GM18499 (cell line): ENCODE measurements around the gene GNAZ.
"Not testable (repeated sequence)": the region's sequence is repeated elsewhere in the genome, so short reads cannot be mapped to it uniquely, and the experiment has no call there.

Experiments
- ATAC-seq: cut with Tn5 transposase; IDR thresholded peaks from one replicate; pipeline ENCODE4 v1.9.1; 2021; ENCODE audit warnings: moderate number of reproducible peaks; ENCODE audit not compliant: insufficient read depth, unreplicated experiment

The GNAZ gene

DNA sequence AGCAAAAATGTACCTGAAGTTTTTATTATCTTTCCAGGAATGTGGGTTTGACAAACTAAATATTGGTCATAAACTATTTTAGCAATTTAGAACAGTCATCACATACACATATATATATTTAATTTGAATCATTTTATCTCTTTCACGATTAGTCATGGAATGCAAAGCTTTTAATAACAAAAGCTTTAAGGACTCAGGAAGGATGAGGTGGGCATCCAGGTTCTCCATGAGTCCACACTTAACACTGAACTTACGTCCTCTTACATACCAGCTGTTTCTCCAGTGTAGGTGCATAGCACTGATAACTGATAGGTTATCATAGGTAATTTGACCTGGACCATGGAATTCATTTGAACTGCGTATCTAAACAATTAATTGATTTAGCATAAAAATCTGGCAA, 28.1 kb upstream of the GNAZ start:
- ATAC-seq: no peak

DNA sequence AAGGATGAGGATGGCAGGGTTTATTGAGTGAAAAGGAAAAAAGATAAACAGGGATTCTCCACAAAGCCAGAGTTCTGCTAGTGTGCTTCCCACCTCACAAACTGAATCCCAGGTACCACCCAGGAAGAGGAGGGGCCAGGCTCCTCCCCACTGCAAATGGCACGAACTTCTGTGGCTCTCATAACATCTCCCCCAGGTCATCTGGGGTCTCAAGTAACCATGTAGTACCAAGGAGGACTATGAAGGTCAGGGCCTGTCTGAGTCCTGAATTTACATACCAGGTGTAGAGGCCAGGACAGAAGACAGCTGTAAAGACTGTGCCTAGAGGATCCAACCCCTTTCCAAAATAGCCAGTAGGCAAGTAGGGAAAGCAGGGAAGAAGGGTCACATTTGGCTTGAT, 25.7 kb upstream of the GNAZ start:
- ATAC-seq: no peak

DNA sequence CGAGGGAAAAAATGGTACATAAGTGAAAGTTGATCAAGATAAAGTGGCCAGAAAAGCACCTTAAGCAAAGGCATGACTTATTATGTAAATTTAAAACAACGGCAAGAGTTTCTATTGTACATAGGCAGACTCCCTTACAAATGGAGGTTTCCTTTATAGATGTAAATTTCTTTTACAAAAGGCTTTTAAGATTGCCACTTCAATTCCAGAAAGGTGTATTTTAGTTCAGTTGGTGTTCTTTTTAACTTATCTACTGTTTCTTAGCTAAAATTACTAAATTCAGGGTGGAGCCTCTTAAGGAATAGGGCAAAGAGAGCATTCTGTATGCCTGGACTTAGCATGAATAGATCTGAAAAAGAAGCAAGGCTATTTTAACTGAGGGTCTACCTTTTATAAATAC, 24.9 kb upstream of the GNAZ start:
- no peak for ATAC-seq

DNA sequence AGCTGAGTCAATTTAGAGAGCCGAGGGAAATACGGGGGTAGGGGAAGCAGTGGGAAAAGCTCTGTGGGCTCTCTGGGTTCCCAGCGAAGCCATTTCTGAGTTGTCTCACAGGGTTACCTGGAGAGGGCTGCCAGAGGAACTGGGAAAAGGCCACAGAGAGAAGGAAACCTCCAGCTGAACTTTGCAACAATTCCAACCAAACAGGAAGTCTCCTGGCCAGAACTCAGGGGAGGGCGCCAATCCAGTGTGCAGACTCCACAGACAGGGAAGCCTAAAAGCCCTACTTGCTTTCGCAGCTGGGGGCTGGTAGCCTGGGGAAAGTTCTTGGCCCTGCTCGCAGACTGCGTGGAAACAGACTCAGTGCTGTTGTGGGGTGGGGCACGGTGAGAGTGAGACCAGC, 23.1 kb upstream of the GNAZ start:
- no peak for ATAC-seq

DNA sequence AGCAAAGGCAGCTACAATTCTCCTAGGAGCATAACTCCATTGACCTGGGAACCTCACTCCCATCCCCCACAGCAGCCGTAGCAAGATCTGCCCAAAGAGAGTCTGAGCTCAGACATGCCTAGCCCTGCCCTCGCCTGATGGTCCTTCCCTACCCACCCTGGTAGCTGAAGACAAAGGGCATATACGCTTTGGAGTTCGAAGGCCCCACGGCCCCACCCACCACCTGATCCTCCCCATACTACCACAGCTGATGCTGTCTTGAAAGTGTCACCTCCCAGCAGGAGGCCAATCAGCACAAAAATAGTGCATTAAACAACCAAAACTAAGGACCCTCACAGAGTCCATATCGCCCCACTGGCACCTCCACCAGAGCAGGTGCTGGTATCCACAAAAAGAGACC, 22.6 kb upstream of the GNAZ start:
- no peak for ATAC-seq

DNA sequence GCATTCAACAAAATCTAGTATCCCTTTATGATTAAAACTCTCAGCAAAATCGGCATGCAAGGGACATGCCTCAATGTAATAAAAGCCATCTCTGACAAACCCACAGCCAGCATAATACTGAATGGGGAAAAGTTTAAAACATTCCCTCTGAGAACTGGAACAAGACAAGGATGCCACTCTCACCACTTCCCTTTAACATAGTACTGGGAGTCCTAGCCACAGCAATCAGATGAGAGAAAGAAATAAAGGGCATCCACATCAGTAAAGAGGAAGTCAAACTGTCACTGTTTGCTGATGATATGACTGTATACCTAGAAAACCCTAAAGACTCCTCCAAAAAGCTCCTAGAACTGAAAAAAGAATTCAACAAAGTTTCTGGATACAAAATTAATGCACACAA, 19.8 kb upstream of the GNAZ start:
- ATAC-seq: not testable (repeated sequence)

DNA sequence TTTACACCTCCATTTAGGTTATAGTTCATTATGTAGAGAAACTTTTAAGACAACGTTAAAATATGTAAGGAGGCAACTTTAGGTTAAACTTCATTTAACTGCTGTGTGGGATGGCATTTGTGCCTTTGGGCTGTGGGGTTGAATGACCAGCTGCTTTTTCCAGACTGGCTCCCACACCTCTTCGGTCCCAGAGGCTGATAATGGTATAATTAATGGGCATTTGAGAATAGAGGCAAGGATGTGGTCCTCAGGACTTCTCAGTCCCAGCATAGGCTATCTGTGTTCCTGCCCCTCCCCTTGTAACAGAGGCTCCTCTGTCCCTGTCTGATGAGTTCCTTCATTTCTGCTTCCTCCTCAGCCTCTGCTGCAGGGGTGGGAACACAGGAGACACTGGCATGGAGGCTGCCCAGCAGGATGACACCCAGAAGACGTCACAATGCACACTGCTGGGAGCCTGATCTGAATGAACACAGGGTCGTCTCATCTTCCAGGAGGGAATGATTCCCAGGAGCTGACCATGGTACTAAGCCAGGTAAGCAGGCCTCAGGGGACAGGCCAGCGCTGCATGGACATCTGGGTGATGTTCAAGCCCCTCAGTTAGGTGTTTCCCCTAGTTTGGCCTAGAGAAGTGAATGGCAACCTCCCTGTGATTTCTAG, 17.1 kb upstream of the GNAZ start:
- no peak for ATAC-seq

DNA sequence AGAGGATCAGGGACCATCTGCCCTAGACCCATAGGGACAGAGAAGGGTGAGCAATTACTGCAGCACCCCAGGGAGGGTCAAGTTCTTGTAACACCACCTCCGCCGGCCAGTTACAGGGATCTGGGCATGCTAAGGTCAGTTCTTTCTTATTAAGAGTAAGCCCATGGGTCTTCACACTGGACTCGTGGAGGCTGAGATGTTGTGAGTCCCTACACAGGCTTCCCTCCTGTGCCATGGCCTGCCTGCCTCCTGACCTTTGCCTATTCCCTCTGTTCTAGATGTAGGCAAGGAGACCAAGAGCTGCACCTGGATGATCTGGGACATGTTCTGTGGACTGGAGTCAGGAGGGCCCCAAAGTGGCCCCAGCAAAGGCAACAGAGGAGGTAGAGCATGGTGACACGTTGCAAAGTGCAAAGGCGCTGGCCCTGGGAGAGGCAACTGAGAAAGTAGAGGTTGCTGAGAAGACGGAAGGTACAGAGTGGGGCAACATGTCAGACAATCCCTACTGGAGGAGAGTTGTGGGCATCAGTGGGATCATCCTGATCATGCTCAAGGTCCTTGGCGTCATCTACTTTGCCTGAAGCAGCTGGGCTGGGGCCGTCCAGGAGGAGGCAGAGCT, 16.3 kb upstream of the GNAZ start:
- ATAC-seq: no peak

DNA sequence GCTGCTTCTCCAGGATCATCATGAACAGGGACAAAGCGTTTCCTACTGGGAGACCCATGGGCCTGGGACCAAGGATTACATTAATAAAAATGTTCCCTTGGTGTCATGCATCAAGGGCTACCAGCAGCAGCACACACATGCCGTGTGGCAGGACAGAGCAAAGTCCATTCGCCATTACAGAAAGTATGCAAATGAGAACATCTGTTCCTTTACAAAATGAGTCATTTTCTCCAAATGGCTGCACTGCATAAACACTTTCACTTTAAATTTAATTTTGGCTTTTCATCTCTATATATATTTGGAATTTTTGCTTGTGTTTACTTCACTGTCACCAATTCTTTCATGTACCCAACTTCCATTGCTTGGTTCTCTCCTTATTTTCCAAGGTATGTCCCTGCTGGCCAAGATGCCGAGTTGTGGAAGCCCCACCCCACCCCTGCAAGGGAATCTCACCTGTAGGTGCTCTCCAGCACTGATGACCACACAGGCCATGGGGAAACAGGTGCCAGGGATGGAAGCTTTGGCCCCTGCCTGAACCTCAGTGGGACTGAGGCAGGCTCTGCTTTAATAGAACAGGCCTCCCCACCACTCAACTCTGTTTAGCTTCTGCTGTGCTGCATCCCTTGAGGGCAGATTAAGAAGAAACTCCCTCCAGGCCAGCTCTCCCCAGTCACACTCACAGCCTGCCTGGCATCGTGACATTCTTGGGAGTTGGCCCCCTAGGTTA, 15.6 kb upstream of the GNAZ start:
- no peak for ATAC-seq

DNA sequence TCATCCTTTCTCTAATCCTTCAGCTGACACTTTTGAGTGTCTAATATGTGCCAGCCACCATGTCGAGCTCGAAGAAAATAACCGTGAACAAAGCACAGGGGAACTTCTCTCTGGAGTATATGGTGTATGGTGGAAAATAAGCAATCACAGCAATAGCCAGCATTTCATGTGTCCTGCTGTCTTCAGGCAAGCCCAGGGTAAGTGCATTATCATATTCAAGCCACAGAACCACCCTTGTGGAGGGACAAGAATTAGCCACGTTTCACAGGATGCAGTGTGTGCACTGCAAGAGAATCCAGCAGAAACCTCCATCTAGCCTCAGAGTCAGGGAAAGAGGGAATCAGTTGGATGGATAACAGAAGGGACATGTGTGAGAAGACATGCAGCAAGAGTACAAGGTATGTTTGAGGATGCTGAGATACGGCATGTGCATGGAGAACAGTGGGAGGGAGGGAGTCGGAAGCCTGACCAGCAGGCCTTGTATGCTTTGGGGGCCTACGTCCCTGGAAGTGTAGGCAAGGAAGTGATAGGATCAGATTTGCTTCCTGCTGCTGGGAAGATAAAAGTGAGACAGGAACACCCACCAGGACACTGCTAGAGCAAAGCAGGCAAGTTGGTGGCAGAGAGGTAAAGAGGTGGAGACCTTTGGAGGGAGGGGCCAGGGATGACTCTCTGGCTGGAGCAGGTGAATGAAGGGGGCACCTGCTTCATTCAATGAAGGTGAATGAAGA, 14.7 kb upstream of the GNAZ start:
- ATAC-seq: no peak

DNA sequence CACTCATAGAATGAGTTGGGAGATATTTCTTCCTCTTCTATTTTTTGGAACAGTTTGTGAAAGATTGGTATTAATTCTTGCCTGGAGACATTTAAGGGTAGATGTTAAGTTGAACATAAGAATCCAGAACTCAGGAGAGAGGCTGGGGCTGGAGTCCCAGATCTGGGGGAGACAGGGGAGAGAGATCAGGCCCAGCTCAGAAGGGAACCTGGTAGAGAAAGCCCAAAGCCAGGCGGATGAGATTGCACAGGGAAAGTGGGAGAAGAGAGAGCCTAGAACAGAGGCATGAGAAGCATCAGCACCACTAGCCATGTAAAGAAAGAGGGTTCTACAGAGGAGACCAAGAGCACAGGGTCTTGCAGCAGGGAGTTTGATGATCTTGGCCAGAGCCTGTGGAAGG, 13.0 kb upstream of the GNAZ start:
- ATAC-seq: no peak

DNA sequence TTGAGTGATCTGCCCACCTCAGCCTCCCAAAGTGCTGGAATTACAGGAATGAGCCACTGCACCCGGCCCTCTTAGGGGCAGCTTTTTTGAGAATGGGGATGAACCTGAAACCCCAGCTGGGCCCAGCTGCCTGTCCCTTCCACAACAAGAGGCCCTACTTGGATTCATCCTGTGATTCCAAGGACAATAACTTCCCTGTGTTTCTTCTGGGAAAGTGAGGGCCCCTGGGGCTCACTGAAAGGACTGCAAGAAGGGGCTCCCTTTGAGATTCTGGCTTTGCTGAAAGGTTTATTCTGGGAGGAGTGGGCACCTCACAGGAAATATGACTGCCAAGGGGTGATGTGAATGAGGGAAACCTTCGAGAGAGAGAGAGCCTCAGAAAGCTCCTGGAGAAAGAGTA, 12.3 kb upstream of the GNAZ start:
- ATAC-seq: no peak

DNA sequence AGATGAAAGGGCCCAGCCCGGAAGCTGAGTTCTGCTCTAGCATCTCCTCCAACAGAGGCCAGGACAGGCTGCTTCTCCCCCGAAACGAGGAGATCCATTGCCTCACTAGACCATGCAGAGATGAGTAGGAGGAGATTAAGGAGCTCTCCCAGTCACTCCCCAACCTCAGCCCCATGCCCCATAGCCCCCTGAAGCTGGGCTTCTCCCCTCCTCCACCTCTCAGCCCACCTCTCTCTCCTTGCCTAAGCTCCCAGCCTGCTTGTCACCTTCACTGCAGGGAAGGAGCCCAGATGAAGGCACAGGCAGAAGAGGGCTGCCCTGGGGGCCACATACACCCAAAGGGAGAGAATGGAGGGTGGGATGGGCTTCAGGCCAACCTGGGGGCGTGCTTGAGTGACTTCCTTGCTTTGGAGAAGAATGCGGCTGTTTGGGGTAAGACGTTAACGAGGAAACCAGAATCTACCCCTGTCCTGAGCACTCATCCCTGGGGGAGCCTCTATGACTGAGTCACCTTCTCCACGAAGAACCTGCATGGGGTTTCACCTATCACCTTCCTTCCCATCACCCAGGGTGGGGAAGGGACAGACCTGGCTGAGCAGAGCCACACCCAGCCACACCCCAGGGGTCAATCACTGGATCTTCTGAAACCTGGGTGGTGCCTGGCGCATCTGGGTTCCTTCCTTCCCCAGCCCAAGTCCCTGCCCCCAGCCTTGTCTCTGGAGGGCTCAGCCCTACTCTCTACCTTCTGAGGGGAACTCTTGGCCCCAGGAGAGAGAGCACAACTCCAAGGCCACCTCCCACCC, 11.6 kb upstream of the GNAZ start:
- no peak for ATAC-seq

DNA sequence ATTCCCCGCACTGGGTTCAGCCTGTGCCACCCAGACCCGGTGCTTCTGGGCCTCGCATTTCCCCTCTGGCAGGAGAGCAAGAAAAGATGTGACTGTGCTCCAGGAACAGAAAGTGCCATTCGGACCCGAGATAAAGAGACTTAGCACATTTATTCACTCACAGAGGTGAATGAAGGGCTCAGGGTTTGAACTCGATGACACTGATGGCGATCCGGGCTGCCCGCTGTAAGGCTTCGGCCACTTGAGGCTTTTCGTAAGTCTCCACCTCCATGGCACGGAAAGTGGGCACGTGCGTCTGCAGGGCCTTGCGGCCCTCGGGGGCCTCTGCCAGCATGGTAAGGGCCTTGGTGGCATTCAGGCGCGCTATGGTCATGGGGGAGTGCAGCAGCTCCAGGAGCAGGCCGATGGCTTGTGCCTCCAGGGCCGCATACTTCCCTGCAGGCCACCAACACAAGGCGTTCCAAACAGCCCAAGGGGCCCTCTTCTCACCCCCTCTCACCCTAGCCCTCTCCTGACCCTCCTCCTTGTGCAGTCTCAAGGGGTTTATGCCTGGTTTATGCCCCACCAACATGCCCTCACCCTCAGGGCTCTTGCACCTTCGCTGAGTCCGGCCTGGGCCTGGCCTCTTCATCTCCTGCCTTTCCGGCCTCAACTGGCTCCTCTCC, 10.9 kb upstream of the GNAZ start:
- ATAC-seq: no peak

DNA sequence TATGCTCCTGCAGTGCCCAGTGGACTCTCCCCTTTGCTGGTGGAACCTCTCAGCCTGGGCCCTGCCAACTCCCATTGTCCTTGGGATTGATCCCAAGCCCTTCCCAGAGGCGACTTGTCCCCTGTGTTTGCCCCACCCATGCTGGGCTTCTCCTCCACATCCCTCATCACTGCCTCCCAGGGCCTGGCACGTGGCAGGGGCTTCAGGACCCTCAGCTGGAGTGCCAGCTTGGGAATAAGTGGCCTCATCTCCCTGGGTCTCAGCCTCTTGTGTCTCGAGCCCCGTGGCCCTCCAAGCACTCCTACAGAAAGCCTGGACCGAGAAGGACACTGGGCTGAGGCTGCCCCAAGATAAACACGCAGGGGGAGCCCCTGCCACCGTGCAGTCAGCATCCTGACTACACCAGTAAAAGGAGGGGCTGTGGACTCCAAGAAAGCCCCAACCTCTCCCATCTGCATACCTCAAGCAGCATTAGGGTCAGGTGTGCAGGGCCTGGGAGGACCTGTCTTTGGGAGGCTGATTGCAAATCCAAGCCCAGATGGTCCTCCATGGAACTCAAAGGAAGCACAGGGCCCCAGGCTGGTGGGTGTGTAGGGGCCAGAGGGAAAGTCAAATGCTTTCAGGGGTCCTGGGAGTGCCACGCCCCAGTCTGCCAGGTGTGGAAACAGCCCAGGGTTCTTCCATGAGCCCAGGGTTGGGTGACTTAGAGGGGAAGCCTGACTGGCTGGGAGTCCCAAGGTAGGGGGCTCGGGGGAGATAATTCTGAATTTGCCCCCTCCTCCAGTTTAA, 9.5 kb upstream of the GNAZ start:
- no peak for ATAC-seq

DNA sequence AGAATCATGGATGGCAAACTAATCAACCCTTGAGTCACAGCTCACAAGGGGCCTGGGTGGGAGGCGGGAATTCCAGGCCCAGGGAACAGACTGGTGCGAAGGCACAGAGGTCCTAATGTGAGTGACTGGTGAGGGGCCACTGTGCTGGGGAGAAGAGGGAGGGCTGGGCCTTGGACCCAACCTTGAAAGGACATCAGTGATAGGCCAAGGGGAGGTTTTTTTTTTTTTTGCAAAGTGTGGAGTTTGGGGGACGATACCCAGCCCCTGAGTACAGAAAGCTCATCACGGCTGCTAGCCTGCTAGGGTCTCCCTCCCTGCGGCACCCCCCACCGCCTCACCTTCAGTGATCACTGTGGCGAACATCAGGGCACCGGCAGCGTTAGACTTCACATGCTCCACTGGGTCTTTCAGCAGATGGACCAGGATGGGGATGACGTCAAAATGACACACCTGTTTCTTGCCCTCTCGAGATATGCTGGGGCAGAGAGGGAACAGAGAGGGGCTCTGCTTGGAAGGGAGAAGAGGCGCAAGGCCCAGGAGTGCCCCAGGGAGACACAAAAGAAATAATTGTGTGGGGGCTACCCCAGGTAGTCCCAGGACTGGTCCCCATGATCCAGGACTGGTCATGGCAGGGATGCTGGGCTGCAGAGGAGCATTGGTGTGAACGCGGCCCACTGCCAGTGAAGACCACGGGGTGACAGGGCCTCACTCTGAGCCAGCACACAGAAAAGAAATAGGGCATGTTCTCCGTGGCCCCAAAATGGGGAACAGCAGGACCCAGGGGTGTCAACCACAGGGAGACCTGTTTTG, 8.6 kb upstream of the GNAZ start:
- no peak for ATAC-seq

DNA sequence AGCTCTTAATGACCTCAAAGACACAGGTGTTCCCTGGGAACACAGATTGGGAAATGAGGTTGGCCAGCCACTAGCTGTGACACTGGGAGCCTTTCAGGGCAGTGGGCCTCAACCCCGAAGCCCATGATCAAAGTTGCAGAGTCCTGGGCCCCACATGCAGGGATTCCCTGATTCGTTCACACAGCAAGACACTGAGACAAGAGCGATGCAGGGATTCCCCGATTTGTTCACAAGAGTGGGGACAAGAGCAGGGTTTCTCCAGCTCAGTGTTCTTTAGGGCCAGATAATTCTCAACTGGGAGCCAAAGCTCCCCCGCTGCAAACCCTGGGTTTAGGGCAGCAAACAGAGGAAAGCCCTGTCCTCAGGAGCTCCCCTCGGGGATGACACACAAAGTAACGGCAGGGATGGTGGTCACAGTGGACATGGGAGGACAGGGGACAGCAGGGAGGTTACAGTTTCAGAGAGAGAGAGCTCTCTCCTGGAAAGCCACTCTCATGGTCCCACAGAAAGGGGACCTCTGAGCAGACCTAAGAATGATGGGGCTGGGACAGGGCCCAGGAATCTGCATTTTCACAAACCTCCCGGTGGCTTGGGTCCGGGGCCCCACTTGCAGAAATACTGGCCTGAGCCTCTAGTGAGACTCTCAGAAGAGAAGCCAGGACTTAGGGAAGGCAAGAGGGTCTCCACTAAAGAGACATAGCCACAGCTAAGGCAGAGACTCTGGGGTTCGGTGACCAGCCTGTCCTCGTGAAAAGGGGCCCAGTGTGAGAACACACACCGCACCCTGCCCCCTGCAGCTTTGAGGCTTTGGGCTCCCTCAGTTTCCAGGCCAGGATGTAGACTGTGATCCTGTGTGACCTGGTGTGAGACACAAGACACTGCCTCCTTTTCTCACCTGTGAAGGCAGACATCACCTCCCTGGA, 7.4 kb upstream of the GNAZ start:
- no peak for ATAC-seq
